ENCODE results near the gene UBE2E1.

GRCh38 chr3:23889950-23890349, 84.2 kb downstream of the UBE2E1 start:
- TF ChIP-seq CTCF (IDR thresholded peaks at IDR 0.05; ENCODE audit: low read depth, low read length) = no peak
- TF ChIP-seq POLR2A (IDR thresholded peaks at IDR 0.05; ENCODE audit: extremely low read depth, insufficient read length) = no peak
- TF ChIP-seq, protein P1, sequence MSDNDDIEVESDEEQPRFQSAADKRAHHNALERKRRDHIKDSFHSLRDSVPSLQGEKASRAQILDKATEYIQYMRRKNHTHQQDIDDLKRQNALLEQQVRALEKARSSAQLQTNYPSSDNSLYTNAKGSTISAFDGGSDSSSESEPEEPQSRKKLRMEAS (IDR thresholded peaks at IDR 0.05; ENCODE audit: low read depth, low read length) = no peak

Measured in NB4 (cell line).